Measurements from ENCODE around the gene EIF5A. TPM values are rescaled to one million over a fixed set of nuclear protein-coding genes. Genes with fewer than 3 reads are reported as not detected.

The EIF5A gene
- total RNA-seq, 4 donors from 2014 or later: 115 to 384 (median 273) TPM

DNA sequence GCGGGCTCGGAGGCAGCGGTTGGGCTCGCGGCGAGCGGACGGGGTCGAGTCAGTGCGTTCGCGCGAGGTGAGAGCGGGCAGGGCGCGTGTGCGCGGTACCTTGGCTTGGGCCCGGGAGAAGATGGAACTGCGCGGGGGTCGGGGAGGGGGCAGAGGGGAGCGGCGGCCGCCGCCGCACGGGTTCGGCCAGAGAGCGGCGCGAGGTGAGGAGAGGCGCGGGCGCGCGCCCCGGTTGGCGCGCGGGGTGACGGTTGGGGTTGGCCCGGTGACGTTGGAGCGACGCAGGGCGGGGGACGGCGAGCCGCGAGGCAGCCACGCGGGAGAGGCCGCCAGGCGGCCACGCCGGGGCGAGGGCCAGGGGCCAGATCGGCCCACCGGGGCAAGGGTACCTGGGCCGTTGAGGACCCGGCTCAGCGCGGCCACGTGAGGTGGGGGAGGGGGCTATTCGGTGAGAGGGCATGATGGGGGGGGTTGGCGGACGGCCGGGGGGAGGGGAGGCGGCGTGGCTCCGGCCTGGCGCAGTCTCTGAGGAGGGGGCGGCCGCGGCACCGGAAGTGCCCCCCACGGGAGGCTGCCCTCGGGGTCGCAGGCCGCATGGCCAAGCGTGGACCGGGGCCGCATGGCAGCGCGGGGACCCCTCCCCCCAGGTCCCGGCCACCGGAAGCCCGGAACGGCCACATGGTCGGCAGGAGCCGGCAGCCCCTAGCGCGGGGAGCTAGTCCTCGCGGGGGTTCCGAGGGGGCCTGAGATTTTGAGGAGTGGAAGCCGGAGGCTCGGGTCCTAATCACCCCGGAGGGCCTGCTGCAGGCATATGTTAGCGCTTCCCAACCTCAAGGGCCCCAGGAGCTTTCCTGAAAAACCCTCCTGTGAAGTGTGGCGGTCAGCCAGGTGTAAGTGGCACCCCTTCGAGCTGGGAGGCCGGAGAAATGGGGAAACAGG is 527 bp downstream of the EIF5A start:
- Histone ChIP-seq H3K4me1 (peaks cover 34 to 36% of the 10 kb centered on the region in 2 donors), H3K9me3 (no peaks in the 10 kb centered on the region), H3K36me3 (peaks cover 4 to 34% of the 10 kb centered on the region in 2 donors), H3K27me3 (no peaks in the 10 kb centered on the region), H3K27ac (peak overlapping the region; percentile 93 to 99 (median 98)), H3K4me3 (peak overlapping the region; percentile 79 to 98 (median 84))
- DNase-seq (peak in 1 of 2 donors; percentile 66), ATAC-seq (peak; percentile 12)
- peak in 2 of 5 experiments; percentile 15 to 35 for TF ChIP-seq CTCF (IDR thresholded peaks at IDR 0.05 in 4 of 5, conservative IDR thresholded peaks at IDR 0.05 in 1 of 5)
- no peak for TF ChIP-seq POLR2A (IDR thresholded peaks at IDR 0.05)
- intact Hi-C loops (cut with DNase I; ENCODE audit: low total_unique reads) (loop anchor here (1.0 to 10.0 kb wide), 7 partner anchors 21 to 537 kb away; partner anchors contain the start of genes ELP5, GABARAP, NEURL4 and POLR2A), in situ Hi-C loops (cut with MboI; ENCODE audit: low sequenced_read_pairs in 4 of 4) (loop anchor here in 1 of 4 donors (10.0 kb wide), 1 partner anchor 53 kb away; the partner anchor contains the start of genes CTDNEP1 and ELP5)

DNA sequence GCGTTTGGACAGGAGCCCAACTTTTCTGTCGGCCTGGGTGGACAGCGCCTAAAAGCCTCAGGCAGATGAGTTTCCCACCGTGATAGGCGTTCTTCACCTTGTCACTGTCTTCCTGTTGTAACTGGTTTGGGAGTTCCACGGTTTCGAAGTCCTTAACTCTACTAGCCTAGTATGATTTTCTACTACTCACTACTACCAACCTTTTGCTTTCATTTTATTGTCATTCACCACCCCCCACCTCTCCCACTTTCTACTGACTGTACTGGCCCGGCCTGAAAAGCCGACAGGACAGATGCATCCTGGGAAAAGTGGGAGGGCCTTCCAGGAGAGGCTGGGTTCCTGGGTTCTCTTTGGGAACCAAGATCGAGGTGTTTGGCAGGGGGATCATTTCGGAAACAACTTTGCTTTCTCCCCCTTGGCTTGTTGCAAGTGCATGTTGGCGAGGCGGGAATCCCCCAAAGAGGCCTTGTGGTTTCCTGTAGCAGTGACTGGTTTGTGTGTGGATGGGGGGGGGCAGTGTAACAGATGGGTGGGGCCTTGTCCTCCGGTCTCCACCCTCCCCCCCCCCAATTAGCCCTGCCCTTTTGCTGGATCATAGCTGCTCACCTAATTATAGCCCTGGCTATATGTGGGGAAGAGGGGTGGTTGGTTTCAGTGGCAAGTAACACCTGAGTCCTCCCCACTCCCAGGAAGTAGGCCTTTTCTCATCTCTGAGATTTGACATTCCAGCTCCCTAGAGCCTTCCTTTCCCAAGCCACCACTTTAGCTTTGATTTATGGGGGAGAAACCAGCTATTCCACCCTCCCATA is 1.4 kb downstream of the EIF5A start:
- in situ Hi-C loops (cut with MboI; ENCODE audit: low sequenced_read_pairs in 4 of 4): loop anchor here in 1 of 4 donors (10.0 kb wide), 1 partner anchor 54 kb away; the partner anchor contains the start of genes CTDNEP1 and ELP5
- peak; percentile 53 to 56 for ATAC-seq
- intact Hi-C loops (cut with DNase I; ENCODE audit: low total_unique reads): loop anchor here (5.0 to 10.0 kb wide), 2 partner anchors 37 to 536 kb away; no protein-coding TSS in a partner anchor

DNA sequence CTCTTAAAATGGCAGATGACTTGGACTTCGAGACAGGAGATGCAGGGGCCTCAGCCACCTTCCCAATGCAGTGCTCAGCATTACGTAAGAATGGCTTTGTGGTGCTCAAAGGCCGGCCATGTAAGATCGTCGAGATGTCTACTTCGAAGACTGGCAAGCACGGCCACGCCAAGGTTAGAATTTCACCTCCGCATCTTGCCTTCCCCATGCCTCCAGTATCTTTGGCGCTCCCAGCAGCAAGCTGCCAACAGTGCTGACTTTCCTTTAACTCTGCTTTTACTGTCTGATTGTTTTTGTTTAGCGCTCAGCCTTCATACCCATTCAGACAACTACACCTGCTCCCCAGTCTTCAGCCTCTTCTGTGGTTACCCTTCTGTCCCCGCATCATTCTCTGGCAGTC is 2.2 kb downstream of the EIF5A start:
- Histone ChIP-seq H3K36me3 (peaks cover 4 to 47% of the 10 kb centered on the region in 2 donors), H3K4me3 (peak overlapping the region in 3 of 4 donors; percentile 79 to 85 (median 84)), H3K9me3 (no peaks in the 10 kb centered on the region), H3K27ac (peak overlapping the region; percentile 93 to 99 (median 98)), H3K4me1 (peaks cover 51 to 52% of the 10 kb centered on the region in 2 donors), H3K27me3 (no peaks in the 10 kb centered on the region)
- intact Hi-C loops (cut with DNase I; ENCODE audit: low total_unique reads) (loop anchor here (5.0 to 10.0 kb wide), 2 partner anchors 37 to 535 kb away; no protein-coding TSS in a partner anchor), in situ Hi-C loops (cut with MboI; ENCODE audit: low sequenced_read_pairs in 4 of 4) (loop anchor here in 1 of 4 donors (10.0 kb wide), 1 partner anchor 55 kb away; the partner anchor contains the start of genes CTDNEP1 and ELP5)
- no peak for ATAC-seq
- TF ChIP-seq CTCF (IDR thresholded peaks at IDR 0.05 in 4 of 5, conservative IDR thresholded peaks at IDR 0.05 in 1 of 5): no peak
- TF ChIP-seq POLR2A (IDR thresholded peaks at IDR 0.05): no peak
- DNase-seq: no peak

More for the DNA sequence above, 1.4 kb downstream of the EIF5A start:
- H3K27ac ChIP-seq: peak overlapping the region; percentile 93 to 99 (median 98)
- H3K4me1 ChIP-seq: peaks cover 43 to 44% of the 10 kb centered on the region in 2 donors
- H3K36me3 ChIP-seq: peaks cover 4 to 43% of the 10 kb centered on the region in 2 donors
- peak; percentile 60 to 61 for TF ChIP-seq POLR2A (IDR thresholded peaks at IDR 0.05)
- TF ChIP-seq CTCF (IDR thresholded peaks at IDR 0.05 in 4 of 5, conservative IDR thresholded peaks at IDR 0.05 in 1 of 5): no peak
- DNase-seq: peak; percentile 79 to 86
- no peaks in the 10 kb centered on the region for H3K27me3 ChIP-seq
- H3K9me3 ChIP-seq: no peaks in the 10 kb centered on the region
- peak overlapping the region; percentile 79 to 98 (median 84) for H3K4me3 ChIP-seq

DNA sequence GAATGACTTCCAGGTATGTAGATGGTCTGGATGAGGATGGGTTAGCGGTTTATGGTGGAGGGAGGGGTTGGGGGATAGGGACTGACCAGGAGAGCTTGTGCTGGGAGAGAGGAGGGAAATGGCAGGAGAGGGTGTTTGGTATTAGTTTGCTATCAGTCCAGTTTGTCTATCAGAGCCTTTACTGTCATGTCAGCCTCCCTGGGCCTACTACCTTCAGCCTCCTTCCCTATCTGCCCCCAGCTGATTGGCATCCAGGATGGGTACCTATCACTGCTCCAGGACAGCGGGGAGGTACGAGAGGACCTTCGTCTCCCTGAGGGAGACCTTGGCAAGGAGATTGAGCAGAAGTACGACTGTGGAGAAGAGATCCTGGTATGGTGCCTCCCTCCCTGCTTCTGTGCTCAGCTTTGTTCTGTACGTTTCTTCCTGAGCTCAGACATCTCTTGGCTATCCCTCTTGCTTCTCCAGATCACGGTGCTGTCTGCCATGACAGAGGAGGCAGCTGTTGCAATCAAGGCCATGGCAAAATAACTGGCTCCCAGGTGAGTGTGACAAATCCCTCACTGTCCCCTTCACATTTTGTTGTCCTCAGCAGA is 3.8 kb downstream of the EIF5A start:
- Histone ChIP-seq H3K27me3 (no peaks in the 10 kb centered on the region), H3K4me3 (no peak overlapping the region), H3K9me3 (no peaks in the 10 kb centered on the region), H3K36me3 (peaks cover 4 to 47% of the 10 kb centered on the region in 2 donors), H3K27ac (peak overlapping the region; percentile 32 to 99 (median 96)), H3K4me1 (peaks cover 57 to 60% of the 10 kb centered on the region in 2 donors)
- in situ Hi-C loops (cut with MboI; ENCODE audit: low sequenced_read_pairs in 4 of 4) (no loop called here), intact Hi-C loops (cut with DNase I; ENCODE audit: low total_unique reads) (no loop called here)
- TF ChIP-seq POLR2A (IDR thresholded peaks at IDR 0.05) (no peak), CTCF (IDR thresholded peaks at IDR 0.05 in 4 of 5, conservative IDR thresholded peaks at IDR 0.05 in 1 of 5) (no peak)
- no peak for ATAC-seq
- no peak for DNase-seq

Data from gastrocnemius medialis (tissue), 4 donors.